H7 (cell line): ENCODE results near the gene DMKN. TPM values are rescaled to one million over a fixed set of nuclear protein-coding genes. Genes with fewer than 3 reads are reported as not detected.
A peak's percentile ranks its signal among the peaks of the same experiment; 100 is the strongest.

ENCODE experiments used
- DNase-seq: peaks from one replicate; pipeline ENCODE4 v3.0.0; 2012
- H3K27me3 ChIP-seq: 2 replicates; pipeline ENCODE4 v1.6.0; 2011; ENCODE audit warnings: mild to moderate bottlenecking, low read length; ENCODE audit not compliant: control insufficient read depth, insufficient read depth
- H3K36me3 ChIP-seq: replicated peaks from 2 replicates; pipeline ENCODE4 v1.5.1; 2011; ENCODE audit warnings: low read length; ENCODE audit not compliant: control insufficient read depth, insufficient read depth
- H3K4me3 ChIP-seq: 2 replicates; pipeline ENCODE4 v1.5.1; 2011; ENCODE audit warnings: low read depth, mild to moderate bottlenecking, control low read depth, low read length, moderate library complexity; ENCODE audit not compliant: insufficient read depth
- total RNA-seq: library from RNA; depleted of rRNA; stranded (reverse); fragments of >200 nt; shearing (Covaris generic); gene quantifications from 2 replicates; pipeline ENCODE4 v1.2.3, GENCODE V29; 2014; rRNA removed

The DMKN gene
- 179 and 182 TPM in 2 replicates for total RNA-seq

DNA sequence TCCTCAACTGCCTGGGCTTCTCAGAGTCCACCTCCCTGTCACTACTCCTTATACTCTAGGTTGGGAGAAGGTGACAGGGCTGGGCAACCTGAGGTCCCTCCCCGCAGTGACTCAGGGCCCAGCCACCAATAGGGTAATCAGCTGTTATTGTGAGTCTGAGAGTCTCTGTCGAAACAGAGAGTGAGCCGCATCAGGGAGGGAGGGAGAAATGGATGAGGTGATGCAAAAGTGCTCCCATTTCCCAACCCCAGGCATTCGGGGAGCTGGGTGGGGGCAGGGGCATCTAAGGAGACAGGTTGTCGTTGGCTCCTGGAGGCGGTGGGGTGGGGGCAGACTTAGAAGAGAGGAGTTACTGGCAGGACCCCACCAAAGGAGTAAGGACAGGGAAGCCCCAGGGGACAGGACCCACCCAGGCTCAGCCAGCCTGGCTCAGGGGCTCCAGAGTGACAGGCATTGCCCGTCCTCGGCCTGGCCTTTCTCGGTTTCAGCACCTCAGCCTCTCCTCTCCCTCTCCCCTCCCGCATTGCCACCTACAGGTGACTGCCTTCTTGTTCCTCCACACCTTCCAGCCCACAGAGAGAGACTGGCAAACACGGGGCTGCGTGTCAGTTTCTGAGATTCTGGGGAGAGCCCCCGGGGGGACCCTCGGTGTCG lies at the start of gene DMKN:
Gene DMKN, minus strand, starts transcription at position 22 of the 654 bp plus-strand sequence. CDS start 174 bp downstream, outside the sequence.
- peak; percentile 85 for DNase-seq
- Histone ChIP-seq H3K4me3 (peak within 1 kb of the TSS; percentile 41), H3K27me3 (peaks cover 4% of the 10 kb centered on the region), H3K36me3 (no peaks in the 10 kb centered on the region)

- Histone ChIP-seq H3K4me3 (no peak overlapping the region), H3K36me3 (no peaks in the 10 kb centered on the region), H3K27me3 (peaks cover 20% of the 10 kb centered on the region)
- DNase-seq = no peak
Measured at GRCh38 chr19:35562776-35563175, 49.3 kb upstream of the DMKN start.

- no peak for DNase-seq
- H3K36me3 ChIP-seq = no peaks in the 10 kb centered on the region
- peaks cover 20% of the 10 kb centered on the region for H3K27me3 ChIP-seq
- H3K4me3 ChIP-seq = no peak overlapping the region
Measured at GRCh38 chr19:35562336-35562735, 48.9 kb upstream of the DMKN start.

GRCh38 chr19:35561436-35561835 lies 48.0 kb upstream of the DMKN start:
- Histone ChIP-seq H3K4me3 (no peak overlapping the region), H3K27me3 (peaks cover 27% of the 10 kb centered on the region), H3K36me3 (no peaks in the 10 kb centered on the region)
- no peak for DNase-seq

DNA sequence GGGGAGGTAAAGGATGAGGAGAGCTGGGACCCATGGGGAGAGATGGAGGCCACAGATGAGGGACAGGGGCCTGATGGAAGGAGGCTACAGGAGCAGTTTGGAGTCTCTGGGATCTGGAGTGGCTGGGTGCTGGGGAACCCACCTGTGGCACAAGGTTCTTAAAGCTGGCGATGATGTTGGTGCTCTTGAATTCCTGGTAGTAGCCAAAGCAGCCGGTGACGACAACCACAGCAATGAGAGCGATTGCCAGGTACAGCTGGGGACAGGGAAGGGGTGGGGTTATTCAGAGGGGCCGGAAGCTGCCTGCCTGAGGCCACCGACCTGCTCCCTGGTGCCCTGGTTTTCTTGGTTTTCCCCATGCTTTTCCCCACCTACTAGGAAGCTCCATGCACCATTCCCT lies 47.2 kb upstream of the DMKN start:
- no peak for DNase-seq
- no peaks in the 10 kb centered on the region for H3K36me3 ChIP-seq
- H3K4me3 ChIP-seq = no peak overlapping the region
- peaks cover 29% of the 10 kb centered on the region for H3K27me3 ChIP-seq

GRCh38 chr19:35560271-35560670 lies 46.8 kb upstream of the DMKN start:
- no peak for DNase-seq
- no peak overlapping the region for H3K4me3 ChIP-seq
- H3K27me3 ChIP-seq = peaks cover 29% of the 10 kb centered on the region
- no peaks in the 10 kb centered on the region for H3K36me3 ChIP-seq

DNA sequence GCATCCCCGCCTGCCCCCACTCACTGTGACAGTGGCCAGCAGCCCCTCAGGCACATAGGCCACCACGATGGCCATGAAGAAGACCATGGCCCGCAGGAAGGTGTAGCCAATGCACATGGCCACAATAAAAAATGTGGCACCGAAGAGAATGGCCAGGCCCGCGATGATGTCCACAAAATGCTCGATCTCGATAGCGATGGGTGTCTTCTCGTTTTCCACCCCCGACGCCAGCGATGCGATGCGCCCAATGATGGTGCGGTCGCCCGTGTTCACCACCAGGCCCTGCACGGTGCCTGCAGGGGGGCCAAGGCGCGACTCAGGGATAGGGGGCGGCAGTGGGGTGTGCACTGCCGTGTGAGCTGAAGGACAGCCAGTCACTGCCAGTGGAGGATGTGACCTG lies 46.3 kb upstream of the DMKN start:
- Histone ChIP-seq H3K4me3 (no peak overlapping the region), H3K36me3 (no peaks in the 10 kb centered on the region), H3K27me3 (peaks cover 29% of the 10 kb centered on the region)
- no peak for DNase-seq

DNA sequence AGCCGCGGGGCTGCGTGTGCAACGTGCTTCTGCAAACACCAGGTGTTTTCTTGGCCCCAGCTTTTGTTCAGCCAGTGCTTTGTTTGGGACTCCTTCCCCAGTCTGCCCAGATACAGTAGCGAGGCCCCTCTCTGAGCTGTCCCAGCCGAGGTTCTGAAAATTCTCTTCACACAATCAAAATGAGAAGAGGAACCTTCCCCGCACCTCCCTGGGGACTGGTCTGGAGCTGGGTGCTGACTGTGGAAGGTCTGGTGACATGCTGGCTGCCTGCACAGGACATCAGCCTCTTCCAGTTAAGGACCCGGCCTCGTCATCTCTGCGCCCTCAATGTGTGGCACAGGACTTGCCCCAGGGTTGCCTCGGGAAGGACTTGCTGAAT lies 45.8 kb upstream of the DMKN start:
- Histone ChIP-seq H3K27me3 (peaks cover 29% of the 10 kb centered on the region), H3K4me3 (no peak overlapping the region), H3K36me3 (no peaks in the 10 kb centered on the region)
- DNase-seq = no peak

GRCh38 chr19:35558400-35559280 lies 45.2 kb upstream of the DMKN start:
- Histone ChIP-seq H3K4me3 (peak overlapping the region; percentile 45), H3K27me3 (peaks cover 29% of the 10 kb centered on the region), H3K36me3 (no peaks in the 10 kb centered on the region)
- DNase-seq = no peak

GRCh38 chr19:35557539-35558399 lies 44.3 kb upstream of the DMKN start:
- H3K36me3 ChIP-seq = no peaks in the 10 kb centered on the region
- peak overlapping the region; percentile 60 for H3K4me3 ChIP-seq
- H3K27me3 ChIP-seq = peaks cover 29% of the 10 kb centered on the region
- peak; percentile 99 for DNase-seq

DNA sequence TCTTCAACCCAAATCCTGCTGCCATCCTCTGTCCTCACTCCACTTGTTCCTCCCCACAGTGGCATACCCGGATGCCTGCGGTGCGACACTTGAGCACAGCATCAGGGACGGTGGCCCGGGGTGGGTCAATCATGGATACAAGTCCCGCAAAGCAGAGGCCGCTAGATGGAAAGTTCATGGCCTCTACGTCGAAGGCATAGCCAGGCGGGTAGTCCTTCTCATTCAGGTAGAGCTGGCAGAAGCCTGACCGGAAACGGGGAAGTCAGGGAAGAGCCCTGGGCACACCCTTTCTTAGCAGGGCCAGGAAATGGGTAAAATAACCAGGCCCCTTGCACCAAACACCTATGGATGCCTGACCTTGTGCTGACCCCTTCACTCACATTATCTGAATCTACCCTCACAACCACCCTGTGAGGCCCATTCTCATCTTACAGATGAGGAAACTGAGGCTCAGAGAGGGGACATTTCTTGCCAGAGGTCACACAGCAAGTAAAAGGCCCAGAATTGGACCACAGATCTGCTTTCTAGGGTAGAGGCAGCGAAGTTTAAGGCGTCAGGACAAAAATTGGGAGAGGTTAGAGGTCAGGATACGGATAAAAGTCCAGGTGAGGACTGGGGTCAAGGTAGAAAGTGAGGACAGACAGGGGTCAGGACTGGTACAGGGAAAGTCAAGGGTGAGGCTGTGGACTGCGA lies 43.5 kb upstream of the DMKN start:
- Histone ChIP-seq H3K27me3 (peaks cover 29% of the 10 kb centered on the region), H3K4me3 (peak overlapping the region; percentile 60; the same call in 1 of the 2 replicates), H3K36me3 (no peaks in the 10 kb centered on the region)
- DNase-seq = no peak

DNA sequence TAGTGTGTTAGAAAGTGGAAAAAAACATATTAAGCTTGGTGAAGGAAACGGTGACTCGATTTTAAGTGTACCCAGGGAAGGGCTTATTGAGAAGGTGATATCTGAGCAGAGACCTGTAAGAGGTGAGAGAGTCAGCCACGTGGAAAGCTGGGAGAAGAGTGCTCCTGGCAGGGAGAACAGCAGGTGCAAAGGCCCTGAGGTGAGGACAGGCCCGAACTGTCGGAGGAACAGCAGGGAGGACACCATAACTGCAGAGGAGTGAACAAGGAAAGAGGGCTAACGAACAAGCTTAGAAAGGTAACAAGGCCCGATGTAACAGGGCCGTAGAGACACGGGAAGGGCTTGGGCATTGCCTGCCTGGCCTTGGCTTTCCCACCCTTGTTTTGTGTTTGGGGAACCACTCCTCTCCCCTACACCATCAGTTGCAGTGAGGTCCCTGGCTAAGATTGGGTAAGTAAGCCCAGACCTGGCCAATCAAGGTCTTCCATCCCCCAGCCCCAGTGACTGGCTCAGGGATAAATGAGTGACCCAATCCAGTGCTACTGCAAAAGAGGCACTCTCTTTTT lies 42.7 kb upstream of the DMKN start:
- Histone ChIP-seq H3K27me3 (peaks cover 29% of the 10 kb centered on the region), H3K36me3 (no peaks in the 10 kb centered on the region), H3K4me3 (no peak overlapping the region)
- DNase-seq = no peak

GRCh38 chr19:35555301-35556005 lies 42.0 kb upstream of the DMKN start:
- peaks cover 26% of the 10 kb centered on the region for H3K27me3 ChIP-seq
- no peak overlapping the region for H3K4me3 ChIP-seq
- DNase-seq = peak; percentile 93
- H3K36me3 ChIP-seq = no peaks in the 10 kb centered on the region
